Mammary epithelial cell (primary cell): ENCODE measurements around the gene KRT74.

Source experiments
- EZH2 ChIP-seq: IDR thresholded peaks from 2 replicates; pipeline ENCODE4 v1.6.1; 2012; ENCODE audit warnings: low read length, inconsistent platforms, borderline replicate concordance
- TF ChIP-seq, protein P1 (sequence below), 2 donors: IDR thresholded peaks in 1 of 2; conservative IDR thresholded peaks in 1 of 2; 2 replicates each; pipeline ENCODE4 v1.5.1; 2011 to 2012; ENCODE audit warnings: inconsistent platforms in 2 of 2, low read length in 2 of 2, mild to moderate bottlenecking in 2 of 2, control low read depth in 1 of 2, low read depth in 1 of 2; ENCODE audit not compliant: insufficient read depth in 1 of 2; ENCODE audit errors: extremely low read depth in 1 of 2

- TF ChIP-seq, protein P1, sequence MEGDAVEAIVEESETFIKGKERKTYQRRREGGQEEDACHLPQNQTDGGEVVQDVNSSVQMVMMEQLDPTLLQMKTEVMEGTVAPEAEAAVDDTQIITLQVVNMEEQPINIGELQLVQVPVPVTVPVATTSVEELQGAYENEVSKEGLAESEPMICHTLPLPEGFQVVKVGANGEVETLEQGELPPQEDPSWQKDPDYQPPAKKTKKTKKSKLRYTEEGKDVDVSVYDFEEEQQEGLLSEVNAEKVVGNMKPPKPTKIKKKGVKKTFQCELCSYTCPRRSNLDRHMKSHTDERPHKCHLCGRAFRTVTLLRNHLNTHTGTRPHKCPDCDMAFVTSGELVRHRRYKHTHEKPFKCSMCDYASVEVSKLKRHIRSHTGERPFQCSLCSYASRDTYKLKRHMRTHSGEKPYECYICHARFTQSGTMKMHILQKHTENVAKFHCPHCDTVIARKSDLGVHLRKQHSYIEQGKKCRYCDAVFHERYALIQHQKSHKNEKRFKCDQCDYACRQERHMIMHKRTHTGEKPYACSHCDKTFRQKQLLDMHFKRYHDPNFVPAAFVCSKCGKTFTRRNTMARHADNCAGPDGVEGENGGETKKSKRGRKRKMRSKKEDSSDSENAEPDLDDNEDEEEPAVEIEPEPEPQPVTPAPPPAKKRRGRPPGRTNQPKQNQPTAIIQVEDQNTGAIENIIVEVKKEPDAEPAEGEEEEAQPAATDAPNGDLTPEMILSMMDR (conservative IDR thresholded peaks at IDR 0.05 in 1 of 2, IDR thresholded peaks at IDR 0.05 in 1 of 2; ENCODE audit: extremely low read depth in 1 of 2, insufficient read depth in 1 of 2, low read depth in 1 of 2, low read length in 2 of 2) = no peak
- TF ChIP-seq EZH2 = no peak
These were observed 18.1 kb downstream of the KRT74 start for GRCh38 chr12:52555577-52555976.
